CD14-positive monocyte (primary cell): ENCODE results near the gene AP2S1. TPM values are rescaled to one million over a fixed set of nuclear protein-coding genes. Genes with fewer than 3 reads are reported as not detected.

ENCODE experiments used
- DNase-seq, 3 donors: peaks; one replicate each; pipeline ENCODE4 v3.0.0-alpha.2; 2011 to 2022
- H2AFZ ChIP-seq: 2 replicates; pipeline ENCODE4 v1.6.0; 2012; ENCODE audit warnings: mild to moderate bottlenecking, low read depth, low read length, inconsistent platforms; ENCODE audit not compliant: insufficient read depth, poor library complexity, severe bottlenecking
- H3K27ac ChIP-seq, 2 donors: 1 replicate in 1 of 2; 2 replicates in 1 of 2; pipeline ENCODE4 v1.5.1; 2012 to 2013; ENCODE audit warnings: low read length in 2 of 2, control low read depth in 1 of 2, inconsistent platforms in 1 of 2, low read depth in 1 of 2, mild to moderate bottlenecking in 1 of 2
- H3K27me3 ChIP-seq, 2 donors: one replicate each; pipeline versions ENCODE4 v1.6.0 to v1.6.1; 2011 to 2013; ENCODE audit warnings: low read length in 2 of 2; ENCODE audit not compliant: control insufficient read depth in 2 of 2, insufficient read depth in 2 of 2
- H3K36me3 ChIP-seq, 2 donors: replicated peaks in 1 of 2; 1 replicate in 1 of 2; 2 replicates in 1 of 2; pipeline versions ENCODE4 v1.5.1 to v1.6.1; 2012 to 2013; ENCODE audit warnings: low read length in 2 of 2, control low read depth in 1 of 2, inconsistent platforms in 1 of 2, mild to moderate bottlenecking in 1 of 2; ENCODE audit not compliant: insufficient read depth in 2 of 2, control insufficient read depth in 1 of 2
- H3K4me1 ChIP-seq, 2 donors: 1 replicate in 1 of 2; 2 replicates in 1 of 2; pipeline versions ENCODE4 v1.5.1 to v1.6.1; 2012 to 2013; ENCODE audit warnings: low read length in 2 of 2, control low read depth in 1 of 2, inconsistent platforms in 1 of 2, mild to moderate bottlenecking in 1 of 2, moderate library complexity in 1 of 2; ENCODE audit not compliant: insufficient read depth in 2 of 2, control insufficient read depth in 1 of 2
- H3K4me2 ChIP-seq: replicated peaks from 2 replicates; pipeline ENCODE3; 2012; ENCODE audit warnings: low read length, moderate library complexity, mild to moderate bottlenecking; ENCODE audit not compliant: poor library complexity, severe bottlenecking; ENCODE audit errors: extremely low read depth
- H3K4me3 ChIP-seq, 3 experiments: fragments of 200-600 bp in 1 of 3; sonication (generic) in 1 of 3; replicated peaks in 1 of 3; 1 replicate in 2 of 3; 2 replicates in 1 of 3; pipeline ENCODE4 v1.5.1; 2011 to 2013; ENCODE audit warnings: low read length in 3 of 3, mild to moderate bottlenecking in 3 of 3, control low read depth in 2 of 3, low read depth in 2 of 3, inconsistent platforms in 1 of 3, moderate library complexity in 1 of 3
- H3K79me2 ChIP-seq: 2 replicates; pipeline ENCODE4 v1.6.0; 2012; ENCODE audit warnings: mild to moderate bottlenecking, control low read depth, inconsistent platforms, low read length, moderate library complexity; ENCODE audit not compliant: insufficient read depth
- H3K9ac ChIP-seq: 2 replicates; pipeline ENCODE4 v1.6.0; 2017; ENCODE audit warnings: low read length, mild to moderate bottlenecking; ENCODE audit not compliant: insufficient read depth, poor library complexity, severe bottlenecking
- H3K9me3 ChIP-seq, 2 donors: replicated peaks in 1 of 2; 1 replicate in 1 of 2; 2 replicates in 1 of 2; pipeline versions ENCODE4 v1.5.1 to v1.6.1; 2012 to 2013; ENCODE audit warnings: low read length in 2 of 2, control low read depth in 1 of 2; ENCODE audit not compliant: control insufficient read depth in 1 of 2, insufficient read depth in 1 of 2
- H4K20me1 ChIP-seq: 2 replicates; pipeline ENCODE4 v1.6.0; 2012; ENCODE audit warnings: mild to moderate bottlenecking, low read length, control low read depth, moderate library complexity; ENCODE audit not compliant: insufficient read depth
- H3K27ac Mint-ChIP-seq, 7 donors: one replicate each; pipeline ENCODE4 v1.8.0; 2020; ENCODE audit warnings: mild to moderate bottlenecking in 7 of 7, mixed read lengths in 7 of 7, moderate library complexity in 6 of 7, inconsistent platforms in 2 of 7
- H3K27me3 Mint-ChIP-seq, 3 donors: one replicate each; pipeline ENCODE4 v1.8.0; 2021 to 2022; ENCODE audit warnings: low read depth in 3 of 3, mild to moderate bottlenecking in 3 of 3, mixed read lengths in 3 of 3, moderate library complexity in 3 of 3, inconsistent platforms in 1 of 3
- H3K36me3 Mint-ChIP-seq, 2 donors: one replicate each; pipeline ENCODE4 v1.8.0; 2020; ENCODE audit warnings: mixed read lengths in 2 of 2, inconsistent platforms in 1 of 2, mild to moderate bottlenecking in 1 of 2
- H3K4me1 Mint-ChIP-seq: one replicate; pipeline ENCODE4 v1.8.0; 2020; ENCODE audit warnings: mild to moderate bottlenecking, mixed read lengths
- H3K4me3 Mint-ChIP-seq, 2 donors: one replicate each; pipeline ENCODE4 v1.8.0; 2020; ENCODE audit warnings: mild to moderate bottlenecking in 2 of 2, mixed read lengths in 2 of 2, moderate library complexity in 1 of 2
- H3K9me3 Mint-ChIP-seq, 7 donors: one replicate each; pipeline ENCODE4 v1.8.0; 2020 to 2022; ENCODE audit warnings: mixed read lengths in 7 of 7, mild to moderate bottlenecking in 6 of 7, moderate library complexity in 6 of 7, inconsistent platforms in 2 of 7
- WGBS: methylation state at CpG from one replicate; pipeline ENCODE4 v1.1.5; 2013; ENCODE audit warnings: missing lambda C conversion rate; ENCODE audit not compliant: insufficient coverage; 5-methylcytosine and 5-hydroxymethylcytosine counted together
- intact Hi-C, 2 donors: fragments of 100-400 bp; cut with micrococcal nuclease; formaldehyde crosslinking; loops; one replicate each; pipeline versions ENCODE4 v1.15.0 to v1.15.1; 2023
- polyA plus RNA-seq, 3 donors: library from polyadenylated mRNA; depleted of rRNA in 1 of 3; unstranded in 2 of 3; stranded (reverse) in 1 of 3; fragments of 300-500 nt in 2 of 3; fragments of >200 nt in 1 of 3; fragmentation: Illumina TruSeq in 2 of 3; gene quantifications; 1 replicate in 2 of 3; 2 replicates in 1 of 3; pipeline ENCODE4 v1.2.3, GENCODE V29; 2012 to 2021
- TF ChIP-seq, protein P1 (sequence below): fragments of 200-600 bp; IDR thresholded peaks from one replicate; pipeline ENCODE4 v1.8.0; 2022; ENCODE audit warnings: antibody characterized with exemption, mild to moderate bottlenecking

Gene AP2S1
- polyA plus RNA-seq, 3 donors: 123 to 194 (median 170) TPM

DNA sequence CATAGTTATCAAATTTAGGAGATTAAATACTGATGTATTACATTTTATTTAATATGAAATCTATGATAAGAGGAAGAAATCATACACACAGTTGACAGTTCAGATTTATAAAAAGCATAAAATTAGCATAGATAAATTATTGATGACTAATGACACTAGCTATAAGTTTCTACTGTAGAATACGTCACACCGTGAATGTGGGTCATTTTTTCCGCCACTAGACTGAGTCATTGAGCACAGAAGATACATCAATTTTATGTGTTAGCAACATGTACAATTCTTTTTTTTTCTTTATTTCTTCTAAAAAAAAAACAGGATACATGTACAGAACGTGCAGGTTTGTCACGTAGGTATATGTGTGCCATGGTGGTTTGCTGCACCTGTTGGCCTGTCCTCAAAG is 22.2 kb downstream of the AP2S1 start:
- peaks cover 26 to 31% of the 10 kb centered on the region in 2 donors for H3K4me1 ChIP-seq
- H3K27me3 Mint-ChIP-seq: peaks cover 1 to 11% (median 1%) of the 10 kb centered on the region in 3 donors
- H3K27ac Mint-ChIP-seq: no peak overlapping the region
- peaks cover 0 to 9% (median 1%) of the 10 kb centered on the region in 7 donors for H3K9me3 Mint-ChIP-seq
- no peak overlapping the region for H3K27ac ChIP-seq
- peaks cover 28% of the 10 kb centered on the region for H3K4me1 Mint-ChIP-seq
- no peaks in the 10 kb centered on the region for H4K20me1 ChIP-seq
- no CpG with 5 or more reads among the region's 5 CpGs for WGBS
- no peaks in the 10 kb centered on the region for H3K9me3 ChIP-seq
- intact Hi-C loops: loop anchor here in 1 of 2 donors (5.0 kb wide), 1 partner anchor 36 kb away; no protein-coding TSS in a partner anchor
- no peaks in the 10 kb centered on the region for H3K36me3 ChIP-seq
- DNase-seq: no peak
- no peaks in the 10 kb centered on the region for H3K36me3 Mint-ChIP-seq
- H3K9ac ChIP-seq: no peak overlapping the region
- no peak overlapping the region for H2AFZ ChIP-seq
- H3K4me2 ChIP-seq: no peak overlapping the region
- no peak overlapping the region for H3K4me3 Mint-ChIP-seq
- H3K27me3 ChIP-seq: no peaks in the 10 kb centered on the region
- no peaks in the 10 kb centered on the region for H3K79me2 ChIP-seq
- H3K4me3 ChIP-seq: no peak overlapping the region
- TF ChIP-seq, protein P1, sequence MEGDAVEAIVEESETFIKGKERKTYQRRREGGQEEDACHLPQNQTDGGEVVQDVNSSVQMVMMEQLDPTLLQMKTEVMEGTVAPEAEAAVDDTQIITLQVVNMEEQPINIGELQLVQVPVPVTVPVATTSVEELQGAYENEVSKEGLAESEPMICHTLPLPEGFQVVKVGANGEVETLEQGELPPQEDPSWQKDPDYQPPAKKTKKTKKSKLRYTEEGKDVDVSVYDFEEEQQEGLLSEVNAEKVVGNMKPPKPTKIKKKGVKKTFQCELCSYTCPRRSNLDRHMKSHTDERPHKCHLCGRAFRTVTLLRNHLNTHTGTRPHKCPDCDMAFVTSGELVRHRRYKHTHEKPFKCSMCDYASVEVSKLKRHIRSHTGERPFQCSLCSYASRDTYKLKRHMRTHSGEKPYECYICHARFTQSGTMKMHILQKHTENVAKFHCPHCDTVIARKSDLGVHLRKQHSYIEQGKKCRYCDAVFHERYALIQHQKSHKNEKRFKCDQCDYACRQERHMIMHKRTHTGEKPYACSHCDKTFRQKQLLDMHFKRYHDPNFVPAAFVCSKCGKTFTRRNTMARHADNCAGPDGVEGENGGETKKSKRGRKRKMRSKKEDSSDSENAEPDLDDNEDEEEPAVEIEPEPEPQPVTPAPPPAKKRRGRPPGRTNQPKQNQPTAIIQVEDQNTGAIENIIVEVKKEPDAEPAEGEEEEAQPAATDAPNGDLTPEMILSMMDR: no peak

DNA sequence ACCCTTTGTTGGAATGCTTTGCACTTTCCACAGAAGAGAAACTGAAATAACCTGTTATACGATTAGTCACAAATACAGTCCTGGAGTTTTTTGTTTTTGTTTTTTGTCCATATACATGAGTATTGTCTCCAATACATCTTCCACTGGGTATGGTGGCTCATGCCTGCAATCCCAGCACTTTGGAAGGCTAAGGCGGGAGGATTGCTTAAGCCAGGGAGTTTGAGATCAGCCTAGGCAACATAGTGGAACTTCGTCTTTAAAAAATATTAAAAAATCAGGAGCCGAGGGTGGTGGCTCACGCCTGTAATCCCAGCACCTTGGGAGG is 25.0 kb downstream of the AP2S1 start:
- Histone ChIP-seq H4K20me1 (no peaks in the 10 kb centered on the region), H2AFZ (no peak overlapping the region), H3K27me3 (no peaks in the 10 kb centered on the region), H3K9ac (no peak overlapping the region), H3K79me2 (no peaks in the 10 kb centered on the region), H3K4me1 (peaks cover 50 to 58% of the 10 kb centered on the region in 2 donors), H3K4me2 (peak overlapping the region; percentile 52), H3K27ac (peak overlapping the region in 1 of 2 donors; percentile 91), H3K36me3 (no peaks in the 10 kb centered on the region), H3K4me3 (no peak overlapping the region), H3K9me3 (no peaks in the 10 kb centered on the region)
- H3K36me3 Mint-ChIP-seq: no peaks in the 10 kb centered on the region
- H3K4me1 Mint-ChIP-seq: peaks cover 51% of the 10 kb centered on the region
- peaks cover 0 to 3% (median 0%) of the 10 kb centered on the region in 7 donors for H3K9me3 Mint-ChIP-seq
- TF ChIP-seq, protein P1: no peak
- peaks cover 0 to 8% (median 1%) of the 10 kb centered on the region in 3 donors for H3K27me3 Mint-ChIP-seq
- H3K27ac Mint-ChIP-seq: peak overlapping the region; percentile 94 to 99 (median 98)
- DNase-seq: no peak
- intact Hi-C loops: loop anchor here (2.0 to 5.0 kb wide), 2 partner anchors 33 to 39 kb away; no protein-coding TSS in a partner anchor
- WGBS: 100% methylated on average over 1 of the region's 5 CpGs
- no peak overlapping the region for H3K4me3 Mint-ChIP-seq
